HL-60 (cell line): Measurements from ENCODE around the gene ALDH4A1.

Experiments
- DNase-seq, 2 experiments: peaks; one replicate each; pipeline ENCODE4 v3.0.0-alpha.2; 2010 to 2020; ENCODE audit warnings: low read depth in 1 of 2, low spot score in 1 of 2
- H3K27ac ChIP-seq: fragments of 250-450 bp; sonication (Bioruptor Pico); replicated peaks from 2 replicates; pipeline ENCODE4 v1.5.1; 2020; ENCODE audit warnings: mild to moderate bottlenecking, moderate library complexity
- H3K27me3 ChIP-seq: fragments of 250-450 bp; sonication (Bioruptor Pico); 2 replicates; pipeline ENCODE4 v1.5.1; 2021; ENCODE audit warnings: mild to moderate bottlenecking, moderate library complexity; ENCODE audit not compliant: insufficient read depth, poor library complexity, severe bottlenecking
- H3K4me3 ChIP-seq: replicated peaks from 2 replicates; pipeline ENCODE4 v1.5.1; 2011; ENCODE audit warnings: mild to moderate bottlenecking, control low read depth, low read length; ENCODE audit not compliant: insufficient read depth
- GABPA ChIP-seq: IDR thresholded peaks from 2 replicates; pipeline ENCODE4 v1.6.1; 2012; ENCODE audit warnings: low read depth
- POLR2AphosphoS5 ChIP-seq: IDR thresholded peaks from 2 replicates; pipeline ENCODE4 v1.6.1; 2012; ENCODE audit warnings: low read depth
- SPI1 ChIP-seq: IDR thresholded peaks from 2 replicates; pipeline ENCODE4 v1.6.1; 2012; ENCODE audit warnings: low read depth, mild to moderate bottlenecking, borderline replicate concordance
- TF ChIP-seq, protein P1 (sequence below): IDR thresholded peaks from 2 replicates; pipeline ENCODE4 v1.6.1; 2012; ENCODE audit warnings: low read depth; ENCODE audit not compliant: insufficient replicate concordance
- TF ChIP-seq, protein P2 (sequence below): IDR thresholded peaks from one replicate; pipeline ENCODE4 v1.5.1; 2011; ENCODE audit warnings: low read length, control low read depth, inconsistent platforms; ENCODE audit not compliant: insufficient read depth

The ALDH4A1 gene

DNA sequence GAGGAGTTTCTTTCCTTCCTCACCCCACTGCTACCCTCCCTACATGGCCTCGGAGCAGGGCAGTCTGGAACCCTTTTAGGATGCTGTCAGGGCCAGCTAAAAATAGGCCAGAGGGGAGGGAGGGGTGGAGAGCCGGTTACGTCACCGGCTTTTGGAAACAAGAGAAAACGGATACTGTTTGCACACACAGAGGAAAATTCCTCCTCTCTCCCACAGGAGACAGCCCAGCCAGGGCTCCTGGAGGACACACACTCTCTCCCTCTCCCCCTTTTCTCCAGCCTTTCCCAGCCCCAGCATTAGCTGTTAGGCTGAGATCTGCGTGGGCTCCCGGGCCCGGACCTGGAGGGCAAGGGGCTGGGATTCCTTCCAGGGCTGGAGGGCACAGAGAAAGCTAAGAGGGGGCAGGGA lies 20.0 kb upstream of the ALDH4A1 start:
- no peaks in the 10 kb centered on the region for H3K27me3 ChIP-seq
- H3K4me3 ChIP-seq = no peak overlapping the region
- no peak for DNase-seq
- no peak overlapping the region for H3K27ac ChIP-seq
- TF ChIP-seq, protein P1, sequence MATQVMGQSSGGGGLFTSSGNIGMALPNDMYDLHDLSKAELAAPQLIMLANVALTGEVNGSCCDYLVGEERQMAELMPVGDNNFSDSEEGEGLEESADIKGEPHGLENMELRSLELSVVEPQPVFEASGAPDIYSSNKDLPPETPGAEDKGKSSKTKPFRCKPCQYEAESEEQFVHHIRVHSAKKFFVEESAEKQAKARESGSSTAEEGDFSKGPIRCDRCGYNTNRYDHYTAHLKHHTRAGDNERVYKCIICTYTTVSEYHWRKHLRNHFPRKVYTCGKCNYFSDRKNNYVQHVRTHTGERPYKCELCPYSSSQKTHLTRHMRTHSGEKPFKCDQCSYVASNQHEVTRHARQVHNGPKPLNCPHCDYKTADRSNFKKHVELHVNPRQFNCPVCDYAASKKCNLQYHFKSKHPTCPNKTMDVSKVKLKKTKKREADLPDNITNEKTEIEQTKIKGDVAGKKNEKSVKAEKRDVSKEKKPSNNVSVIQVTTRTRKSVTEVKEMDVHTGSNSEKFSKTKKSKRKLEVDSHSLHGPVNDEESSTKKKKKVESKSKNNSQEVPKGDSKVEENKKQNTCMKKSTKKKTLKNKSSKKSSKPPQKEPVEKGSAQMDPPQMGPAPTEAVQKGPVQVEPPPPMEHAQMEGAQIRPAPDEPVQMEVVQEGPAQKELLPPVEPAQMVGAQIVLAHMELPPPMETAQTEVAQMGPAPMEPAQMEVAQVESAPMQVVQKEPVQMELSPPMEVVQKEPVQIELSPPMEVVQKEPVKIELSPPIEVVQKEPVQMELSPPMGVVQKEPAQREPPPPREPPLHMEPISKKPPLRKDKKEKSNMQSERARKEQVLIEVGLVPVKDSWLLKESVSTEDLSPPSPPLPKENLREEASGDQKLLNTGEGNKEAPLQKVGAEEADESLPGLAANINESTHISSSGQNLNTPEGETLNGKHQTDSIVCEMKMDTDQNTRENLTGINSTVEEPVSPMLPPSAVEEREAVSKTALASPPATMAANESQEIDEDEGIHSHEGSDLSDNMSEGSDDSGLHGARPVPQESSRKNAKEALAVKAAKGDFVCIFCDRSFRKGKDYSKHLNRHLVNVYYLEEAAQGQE = no peak
- TF ChIP-seq SPI1 = no peak
- no peak for TF ChIP-seq GABPA
- TF ChIP-seq, protein P2, sequence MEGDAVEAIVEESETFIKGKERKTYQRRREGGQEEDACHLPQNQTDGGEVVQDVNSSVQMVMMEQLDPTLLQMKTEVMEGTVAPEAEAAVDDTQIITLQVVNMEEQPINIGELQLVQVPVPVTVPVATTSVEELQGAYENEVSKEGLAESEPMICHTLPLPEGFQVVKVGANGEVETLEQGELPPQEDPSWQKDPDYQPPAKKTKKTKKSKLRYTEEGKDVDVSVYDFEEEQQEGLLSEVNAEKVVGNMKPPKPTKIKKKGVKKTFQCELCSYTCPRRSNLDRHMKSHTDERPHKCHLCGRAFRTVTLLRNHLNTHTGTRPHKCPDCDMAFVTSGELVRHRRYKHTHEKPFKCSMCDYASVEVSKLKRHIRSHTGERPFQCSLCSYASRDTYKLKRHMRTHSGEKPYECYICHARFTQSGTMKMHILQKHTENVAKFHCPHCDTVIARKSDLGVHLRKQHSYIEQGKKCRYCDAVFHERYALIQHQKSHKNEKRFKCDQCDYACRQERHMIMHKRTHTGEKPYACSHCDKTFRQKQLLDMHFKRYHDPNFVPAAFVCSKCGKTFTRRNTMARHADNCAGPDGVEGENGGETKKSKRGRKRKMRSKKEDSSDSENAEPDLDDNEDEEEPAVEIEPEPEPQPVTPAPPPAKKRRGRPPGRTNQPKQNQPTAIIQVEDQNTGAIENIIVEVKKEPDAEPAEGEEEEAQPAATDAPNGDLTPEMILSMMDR = no peak
- TF ChIP-seq POLR2AphosphoS5 = no peak

DNA sequence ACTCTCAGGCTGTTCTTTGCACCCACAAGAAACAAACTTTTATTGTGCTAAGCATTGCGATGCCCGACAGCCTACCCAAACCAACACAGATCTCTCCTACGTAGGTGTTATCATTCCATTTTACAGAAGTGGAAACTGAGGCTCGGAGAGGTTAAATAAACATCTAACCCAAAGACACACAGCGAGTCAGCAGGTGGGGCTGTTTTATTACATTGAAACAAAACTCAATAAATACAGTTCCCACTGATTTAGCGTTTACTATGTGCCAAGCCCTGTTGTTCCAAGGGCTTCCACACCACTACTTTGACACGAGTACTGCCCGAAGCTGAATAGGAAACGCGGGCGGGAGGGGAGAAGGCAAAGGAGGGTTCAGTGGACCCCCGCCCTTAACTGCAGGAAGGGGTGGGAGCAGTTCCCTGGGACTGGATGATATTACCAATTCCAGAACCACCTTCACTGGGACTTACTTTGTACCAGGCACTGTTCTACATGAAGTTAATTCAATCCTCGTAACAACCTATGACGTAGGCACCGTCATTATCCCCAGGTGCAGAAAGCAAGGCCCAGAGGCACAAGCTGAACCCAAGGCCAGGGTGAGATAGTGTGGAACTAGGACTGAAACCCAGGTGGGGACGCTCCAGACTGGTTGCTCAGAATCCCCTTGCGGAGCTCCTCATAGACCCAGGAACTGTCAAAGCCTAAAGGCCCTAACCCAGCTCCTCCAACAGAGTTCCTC lies 19.3 kb upstream of the ALDH4A1 start:
- no peak overlapping the region for H3K27ac ChIP-seq
- H3K27me3 ChIP-seq = no peaks in the 10 kb centered on the region
- no peak for DNase-seq
- no peak overlapping the region for H3K4me3 ChIP-seq
- TF ChIP-seq, protein P1 = no peak
- no peak for TF ChIP-seq SPI1
- TF ChIP-seq POLR2AphosphoS5 = no peak
- no peak for TF ChIP-seq GABPA
- TF ChIP-seq, protein P2 = no peak

DNA sequence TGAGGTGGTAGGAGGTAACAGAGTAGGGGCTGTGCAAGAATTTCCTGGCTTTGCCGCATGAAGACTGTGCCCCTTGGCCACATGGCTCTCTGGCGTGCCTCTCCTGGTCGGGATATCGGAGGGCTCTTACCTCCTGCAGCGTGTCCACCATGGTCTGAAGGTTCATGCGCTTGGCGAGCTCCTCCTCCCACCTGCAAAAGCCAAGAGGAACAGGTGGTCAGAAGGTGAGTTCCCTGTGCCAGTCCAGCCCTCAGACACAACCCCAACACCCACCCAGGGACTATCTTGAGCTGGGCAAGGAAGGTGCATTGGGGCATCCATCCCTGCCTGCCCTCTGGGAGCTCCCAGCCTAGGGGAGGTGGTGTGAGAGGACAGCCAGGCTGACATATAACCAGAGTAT lies 18.6 kb upstream of the ALDH4A1 start:
- no peak overlapping the region for H3K27ac ChIP-seq
- no peak overlapping the region for H3K4me3 ChIP-seq
- H3K27me3 ChIP-seq = no peaks in the 10 kb centered on the region
- TF ChIP-seq, protein P2 = no peak
- TF ChIP-seq SPI1 (no peak), GABPA (no peak), POLR2AphosphoS5 (no peak)
- TF ChIP-seq, protein P1 = no peak
- no peak for DNase-seq
